Naive B cell (primary cell): ENCODE data around the gene CTNND2. TPM values are rescaled to one million over a fixed set of nuclear protein-coding genes. Genes with fewer than 3 reads are reported as not detected.

Source experiments
- ATAC-seq, 2 donors: fragments of 150-1000 bp; cut with Tn5 transposase; 2 replicates each; pipeline ENCODE4 v1.10.0; 2021; ENCODE audit warnings: low read depth in 2 of 2, mild to moderate bottlenecking in 2 of 2, moderate library complexity in 2 of 2
- DNase-seq: peaks from one replicate; pipeline ENCODE4 v3.0.0; 2022
- H3K27ac Mint-ChIP-seq, 6 donors: one replicate each; pipeline ENCODE4 v1.8.0; 2020 to 2022; ENCODE audit warnings: mild to moderate bottlenecking in 6 of 6, mixed read lengths in 6 of 6, moderate library complexity in 5 of 6, inconsistent platforms in 2 of 6
- H3K27me3 Mint-ChIP-seq, 3 donors: one replicate each; pipeline ENCODE4 v1.8.0; 2021 to 2022; ENCODE audit warnings: mixed read lengths in 3 of 3, mild to moderate bottlenecking in 1 of 3
- H3K36me3 Mint-ChIP-seq, 2 donors: one replicate each; pipeline ENCODE4 v1.8.0; 2020 to 2022; ENCODE audit warnings: mixed read lengths in 2 of 2, inconsistent platforms in 1 of 2, mild to moderate bottlenecking in 1 of 2
- H3K4me1 Mint-ChIP-seq, 3 donors: one replicate each; pipeline ENCODE4 v1.8.0; 2020 to 2022; ENCODE audit warnings: mixed read lengths in 3 of 3, inconsistent platforms in 1 of 3, mild to moderate bottlenecking in 1 of 3, moderate library complexity in 1 of 3
- H3K4me3 Mint-ChIP-seq, 8 donors: one replicate each; pipeline ENCODE4 v1.8.0; 2020 to 2022; ENCODE audit warnings: mild to moderate bottlenecking in 8 of 8, mixed read lengths in 8 of 8, moderate library complexity in 8 of 8, inconsistent platforms in 2 of 8
- H3K9me3 Mint-ChIP-seq, 7 donors: one replicate each; pipeline ENCODE4 v1.8.0; 2020 to 2022; ENCODE audit warnings: mixed read lengths in 7 of 7, mild to moderate bottlenecking in 5 of 7, inconsistent platforms in 2 of 7, moderate library complexity in 1 of 7
- polyA plus RNA-seq, 6 donors: library from polyadenylated mRNA; unstranded; fragments of 300-500 nt; fragmentation: Illumina TruSeq; gene quantifications; one replicate each; pipeline ENCODE4 v1.2.3, GENCODE V29; 2021; ENCODE audit warnings: low read depth in 6 of 6

Gene CTNND2
- polyA plus RNA-seq, 6 donors from 2014 or later = not detected

DNA sequence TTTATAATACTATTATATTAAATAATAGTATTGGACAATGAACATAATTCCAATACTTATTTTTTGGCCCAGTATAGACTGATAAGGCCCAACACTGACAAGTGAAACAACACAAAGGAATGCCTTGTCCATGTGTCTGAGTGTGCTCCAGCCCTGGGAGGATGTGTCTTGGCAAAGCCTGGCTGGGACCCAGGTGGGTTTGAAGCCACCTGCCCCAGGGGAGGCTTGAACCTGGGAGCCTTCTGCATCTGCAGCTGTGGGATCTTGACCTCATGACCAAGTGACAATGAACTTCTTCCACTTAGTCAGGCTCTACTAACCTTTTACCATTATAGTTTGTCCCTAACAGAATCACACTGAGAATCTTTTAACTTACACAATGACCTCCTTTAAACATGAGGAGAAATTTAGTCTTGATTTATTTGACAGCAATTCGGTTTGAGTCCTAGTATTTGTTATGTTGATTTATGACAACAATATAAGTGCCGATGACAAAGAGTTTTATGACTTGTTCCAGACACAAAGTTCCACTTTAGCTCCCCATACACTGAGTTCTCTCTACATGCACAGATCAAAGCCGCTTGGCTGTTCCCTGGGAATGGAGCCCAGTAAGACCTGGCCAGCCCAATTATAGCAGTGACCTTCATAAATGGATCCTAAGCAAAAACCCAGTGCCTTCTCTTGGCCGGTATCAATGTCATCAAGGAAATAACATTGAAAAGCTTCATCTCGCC lies 294.5 kb downstream of the CTNND2 start:
- ATAC-seq (no peak), DNase-seq (no peak)
- Mint-ChIP-seq H3K27ac (no peak overlapping the region), H3K4me3 (no peak overlapping the region), H3K9me3 (peaks cover 0 to 5% (median 0%) of the 10 kb centered on the region in 7 donors), H3K4me1 (no peaks in the 10 kb centered on the region), H3K36me3 (no peaks in the 10 kb centered on the region), H3K27me3 (no peaks in the 10 kb centered on the region)

DNA sequence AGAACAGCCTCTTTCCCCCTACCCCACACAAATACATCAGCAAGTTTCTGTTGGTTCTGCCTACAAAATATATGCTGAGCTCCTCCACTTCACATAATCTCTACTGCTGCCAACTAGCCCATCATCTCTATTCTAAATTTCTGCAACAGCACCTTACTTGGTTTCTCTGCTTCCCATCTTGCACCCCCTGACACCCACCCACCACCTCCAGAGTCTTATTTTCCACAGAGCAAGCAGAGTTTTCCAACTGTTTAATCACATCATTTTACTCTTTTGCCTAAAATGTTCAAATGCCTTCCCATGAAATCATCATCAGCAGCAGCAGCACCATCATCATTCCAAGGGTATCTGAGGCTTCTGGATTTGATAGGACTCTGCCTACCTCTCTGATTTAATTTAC lies 295.7 kb downstream of the CTNND2 start:
- no peak overlapping the region for H3K4me3 Mint-ChIP-seq
- ATAC-seq (no peak), DNase-seq (no peak)
- H3K9me3 Mint-ChIP-seq = peaks cover 0 to 5% (median 0%) of the 10 kb centered on the region in 7 donors
- no peaks in the 10 kb centered on the region for H3K4me1 Mint-ChIP-seq
- H3K36me3 Mint-ChIP-seq = no peaks in the 10 kb centered on the region
- no peaks in the 10 kb centered on the region for H3K27me3 Mint-ChIP-seq
- peak overlapping the region in 1 of 6 donors; percentile 6 for H3K27ac Mint-ChIP-seq

DNA sequence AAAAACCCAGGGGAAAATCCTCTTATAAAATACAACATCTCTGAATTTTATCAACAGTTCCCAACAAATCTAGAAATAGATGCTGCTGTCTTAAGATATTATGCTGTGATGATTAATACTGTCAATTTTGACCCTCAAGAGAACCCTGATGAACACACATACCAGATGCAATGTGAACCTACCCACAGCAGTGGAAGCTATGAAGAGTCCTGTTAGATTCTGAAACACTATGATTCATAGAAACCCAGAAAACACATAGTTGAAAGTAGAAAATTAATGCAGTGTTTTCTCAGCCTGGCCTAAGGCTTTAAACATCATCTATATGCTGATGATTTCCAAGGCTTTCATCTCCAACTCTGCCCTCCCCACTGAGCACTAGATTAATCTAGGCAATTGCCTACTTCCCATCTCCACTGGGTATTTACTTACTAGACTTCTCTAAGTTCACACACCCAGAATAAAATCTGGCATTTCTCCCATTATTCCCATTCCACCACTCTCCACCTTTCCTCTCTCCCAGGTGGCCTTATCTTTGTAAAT lies 296.2 kb downstream of the CTNND2 start:
- no peak overlapping the region for H3K4me3 Mint-ChIP-seq
- H3K9me3 Mint-ChIP-seq = peaks cover 0 to 5% (median 0%) of the 10 kb centered on the region in 7 donors
- H3K4me1 Mint-ChIP-seq = no peaks in the 10 kb centered on the region
- DNase-seq = no peak
- no peaks in the 10 kb centered on the region for H3K36me3 Mint-ChIP-seq
- peak overlapping the region in 1 of 6 donors; percentile 6 for H3K27ac Mint-ChIP-seq
- H3K27me3 Mint-ChIP-seq = no peaks in the 10 kb centered on the region
- ATAC-seq = no peak

DNA sequence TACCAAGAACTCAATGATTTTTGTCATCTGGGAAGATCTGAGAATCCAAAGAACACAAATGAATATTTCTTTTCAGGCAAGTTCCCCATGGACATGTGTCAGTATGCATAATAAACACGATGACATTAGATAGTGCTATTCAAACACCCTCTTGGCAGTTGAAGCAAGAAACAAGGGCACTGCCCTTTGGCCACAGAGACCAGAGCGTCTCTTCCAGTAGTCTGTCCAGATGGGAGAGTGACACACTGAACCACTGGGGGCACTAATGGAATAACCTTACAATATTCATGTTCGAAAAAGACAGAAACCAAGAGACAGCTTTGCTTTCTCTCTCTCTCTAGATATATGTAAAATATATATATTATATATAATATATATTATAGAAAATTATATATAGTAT lies 301.9 kb downstream of the CTNND2 start:
- Mint-ChIP-seq H3K27me3 (no peaks in the 10 kb centered on the region), H3K9me3 (no peaks in the 10 kb centered on the region), H3K27ac (no peak overlapping the region), H3K36me3 (no peaks in the 10 kb centered on the region), H3K4me3 (no peak overlapping the region), H3K4me1 (no peaks in the 10 kb centered on the region)
- no peak for ATAC-seq
- DNase-seq = no peak

DNA sequence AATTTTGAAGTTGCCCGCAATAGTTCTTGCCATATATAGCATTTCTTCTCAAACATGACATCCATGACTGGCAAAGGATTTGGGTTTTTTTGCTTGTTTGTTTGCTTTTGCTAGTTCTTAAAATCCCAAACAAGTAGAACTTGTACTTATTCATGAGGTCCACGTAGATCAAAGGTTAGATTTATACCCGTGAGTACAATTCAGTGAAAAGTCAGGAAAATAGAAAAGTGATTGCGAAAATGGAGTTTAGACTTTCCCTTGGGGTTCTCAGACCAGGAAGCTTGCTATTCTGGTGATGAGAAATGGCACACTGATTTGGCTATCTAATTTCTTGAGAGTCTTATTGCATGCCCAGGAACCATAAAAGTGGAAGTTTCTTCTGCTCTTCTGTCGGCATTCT lies 304.7 kb downstream of the CTNND2 start:
- Mint-ChIP-seq H3K9me3 (peaks cover 0 to 2% (median 0%) of the 10 kb centered on the region in 7 donors), H3K27ac (no peak overlapping the region), H3K36me3 (no peaks in the 10 kb centered on the region), H3K4me3 (no peak overlapping the region), H3K4me1 (no peaks in the 10 kb centered on the region), H3K27me3 (no peaks in the 10 kb centered on the region)
- no peak for ATAC-seq
- DNase-seq = no peak

DNA sequence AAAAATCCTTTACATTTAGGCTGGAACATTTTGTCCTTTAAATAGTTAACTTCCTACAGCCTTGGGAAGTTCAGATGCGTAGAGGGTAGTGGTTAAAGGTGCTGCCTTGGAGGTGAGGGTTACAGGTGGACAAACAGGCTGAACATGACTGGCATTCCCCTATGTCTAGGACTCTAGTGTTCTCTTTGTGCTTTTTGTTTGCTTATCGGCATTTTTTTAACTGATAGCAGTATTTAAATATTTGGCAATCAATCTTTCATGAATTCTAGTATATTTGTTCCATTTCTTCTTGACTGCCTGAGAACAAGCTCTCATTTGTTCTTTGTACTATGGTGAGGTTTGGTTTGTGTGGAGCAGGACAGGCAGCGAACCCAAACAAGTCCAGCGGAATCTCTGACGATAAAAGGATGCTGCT lies 307.6 kb downstream of the CTNND2 start:
- DNase-seq (no peak), ATAC-seq (no peak)
- Mint-ChIP-seq H3K27me3 (no peaks in the 10 kb centered on the region), H3K9me3 (peaks cover 0 to 4% (median under 1%) of the 10 kb centered on the region in 7 donors), H3K27ac (no peak overlapping the region), H3K4me3 (no peak overlapping the region), H3K4me1 (no peaks in the 10 kb centered on the region), H3K36me3 (no peaks in the 10 kb centered on the region)

DNA sequence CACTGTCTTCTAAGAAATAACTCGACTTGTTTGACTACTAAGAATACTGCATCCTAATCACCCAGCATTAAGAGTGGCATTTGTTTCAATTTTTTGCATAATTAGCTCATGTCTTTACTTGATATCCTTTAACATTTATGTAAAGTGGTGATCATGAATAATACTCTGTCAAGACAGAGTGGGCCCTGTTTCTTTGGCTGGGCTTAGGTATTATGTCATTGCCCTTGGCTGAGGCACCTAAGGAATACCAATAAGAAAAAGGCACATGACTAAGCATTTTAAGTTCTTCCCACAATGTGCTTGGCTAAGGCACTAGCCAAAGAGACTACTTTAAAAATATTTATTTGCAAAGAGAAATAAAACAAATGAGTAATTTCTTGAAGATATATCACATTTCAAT lies 308.1 kb downstream of the CTNND2 start:
- no peaks in the 10 kb centered on the region for H3K27me3 Mint-ChIP-seq
- DNase-seq (no peak), ATAC-seq (no peak)
- no peaks in the 10 kb centered on the region for H3K4me1 Mint-ChIP-seq
- H3K27ac Mint-ChIP-seq = no peak overlapping the region
- H3K9me3 Mint-ChIP-seq = peaks cover 0 to 4% (median 2%) of the 10 kb centered on the region in 7 donors
- H3K4me3 Mint-ChIP-seq = no peak overlapping the region
- no peaks in the 10 kb centered on the region for H3K36me3 Mint-ChIP-seq

DNA sequence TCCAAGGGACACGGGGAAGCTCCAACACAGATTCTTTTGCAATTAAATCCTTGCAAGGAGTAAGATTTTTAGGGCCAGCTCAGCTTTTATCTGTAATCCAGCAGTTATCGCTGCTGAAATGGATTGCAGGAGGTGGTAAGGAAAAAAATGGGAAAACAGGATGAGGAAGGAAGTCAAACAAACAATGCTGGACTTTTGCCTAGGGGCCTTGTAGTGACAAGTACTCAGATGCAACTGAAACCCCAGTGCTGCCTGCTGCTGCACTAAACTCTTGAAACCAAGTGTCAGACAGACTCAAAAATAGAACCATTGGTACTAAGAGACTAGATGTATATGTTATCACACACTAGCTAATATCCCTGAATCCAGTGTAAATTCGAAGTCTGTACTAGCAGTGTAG lies 309.2 kb downstream of the CTNND2 start:
- Mint-ChIP-seq H3K4me3 (no peak overlapping the region), H3K4me1 (no peaks in the 10 kb centered on the region), H3K36me3 (no peaks in the 10 kb centered on the region), H3K9me3 (peaks cover 0 to 6% (median 4%) of the 10 kb centered on the region in 7 donors), H3K27ac (no peak overlapping the region), H3K27me3 (no peaks in the 10 kb centered on the region)
- ATAC-seq (no peak), DNase-seq (no peak)

DNA sequence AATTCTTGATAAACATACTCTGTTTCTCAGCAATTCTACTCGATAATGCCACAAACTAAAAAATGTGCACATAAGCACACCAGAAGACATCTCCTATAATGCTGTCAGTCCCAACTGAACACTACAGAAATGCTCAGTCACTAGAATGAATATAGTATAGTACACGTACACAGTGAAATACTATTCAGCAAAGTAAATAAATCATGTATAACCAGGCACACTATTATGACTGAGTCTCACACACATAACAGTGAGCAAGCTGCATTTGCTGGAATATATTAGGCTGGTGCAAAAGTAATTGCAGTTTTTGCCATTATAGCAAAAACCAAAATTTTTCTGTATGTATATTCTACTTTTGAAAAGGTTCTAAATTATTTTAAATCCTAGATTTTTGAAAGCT lies 310.2 kb downstream of the CTNND2 start:
- Mint-ChIP-seq H3K27ac (no peak overlapping the region), H3K9me3 (peaks cover 0 to 6% (median 4%) of the 10 kb centered on the region in 7 donors), H3K27me3 (no peaks in the 10 kb centered on the region), H3K4me1 (no peaks in the 10 kb centered on the region), H3K36me3 (no peaks in the 10 kb centered on the region), H3K4me3 (no peak overlapping the region)
- ATAC-seq = no peak
- DNase-seq = no peak

DNA sequence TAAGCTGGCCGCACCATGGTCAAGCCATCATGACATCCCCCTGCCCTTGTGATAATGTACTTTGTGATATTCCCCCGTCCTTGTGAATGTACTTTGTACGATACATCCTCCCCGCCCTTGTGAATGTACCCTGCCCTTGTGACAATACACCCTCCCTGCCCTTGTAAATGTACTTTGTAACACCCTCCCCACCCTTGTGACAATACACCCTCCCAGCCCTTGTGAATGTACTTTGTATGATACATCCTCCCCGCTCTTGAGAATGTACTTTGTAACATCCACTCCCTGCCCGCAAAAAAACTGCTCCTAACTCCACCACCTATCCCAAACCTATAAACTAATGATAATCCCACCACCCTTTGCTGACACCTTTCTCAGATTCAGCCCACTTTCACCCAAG lies 313.8 kb downstream of the CTNND2 start:
- Mint-ChIP-seq H3K4me3 (no peak overlapping the region), H3K9me3 (peaks cover 0 to 7% (median 4%) of the 10 kb centered on the region in 7 donors), H3K27ac (no peak overlapping the region), H3K4me1 (peaks cover 0 to 3% (median 0%) of the 10 kb centered on the region in 3 donors), H3K36me3 (no peaks in the 10 kb centered on the region), H3K27me3 (no peaks in the 10 kb centered on the region)
- ATAC-seq = no peak
- DNase-seq = no peak

DNA sequence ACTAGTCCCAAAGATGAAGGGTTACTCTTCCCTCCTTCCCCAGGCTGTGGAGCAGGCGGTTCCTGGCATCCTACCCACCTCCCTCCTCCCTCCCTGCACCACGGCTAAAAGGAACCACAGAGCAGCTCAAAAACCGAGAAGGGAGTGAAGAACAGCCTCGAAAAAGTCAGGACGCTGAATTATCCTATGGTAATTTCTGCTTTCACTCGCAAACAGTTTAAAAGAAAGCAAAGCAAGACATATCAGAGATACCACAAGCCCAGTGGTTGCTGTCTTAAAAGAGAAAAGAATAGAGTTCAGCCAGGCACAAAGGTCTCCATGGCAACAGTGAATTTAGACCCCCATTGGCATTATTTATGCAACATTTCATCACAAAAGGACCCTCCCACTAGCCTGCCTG lies 315.4 kb downstream of the CTNND2 start:
- DNase-seq = no peak
- H3K27ac Mint-ChIP-seq = no peak overlapping the region
- no peaks in the 10 kb centered on the region for H3K36me3 Mint-ChIP-seq
- peaks cover 0 to 8% (median 4%) of the 10 kb centered on the region in 7 donors for H3K9me3 Mint-ChIP-seq
- no peak overlapping the region for H3K4me3 Mint-ChIP-seq
- H3K4me1 Mint-ChIP-seq = peaks cover 0 to 3% (median 0%) of the 10 kb centered on the region in 3 donors
- no peaks in the 10 kb centered on the region for H3K27me3 Mint-ChIP-seq
- ATAC-seq = no peak

DNA sequence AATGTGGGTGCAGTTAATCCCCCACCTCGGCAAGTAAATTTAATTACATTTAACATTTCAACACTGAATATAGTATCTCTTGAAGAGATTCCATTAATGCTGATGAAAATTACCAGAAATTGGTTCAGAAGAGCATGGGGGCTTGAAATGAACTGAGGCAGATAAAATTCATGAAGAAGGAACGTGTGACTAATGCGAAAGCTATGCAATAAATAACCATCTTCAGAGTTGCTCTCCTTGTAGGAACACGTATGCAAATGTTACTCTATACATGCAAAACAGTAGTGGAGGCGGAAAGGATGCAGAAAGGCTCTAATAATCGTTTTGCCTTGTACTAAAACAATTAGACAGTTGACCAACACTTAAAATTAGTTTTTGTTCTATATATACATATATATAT lies 320.2 kb downstream of the CTNND2 start:
- H3K9me3 Mint-ChIP-seq = peaks cover 0 to 4% (median 0%) of the 10 kb centered on the region in 7 donors
- no peak overlapping the region for H3K27ac Mint-ChIP-seq
- no peak for DNase-seq
- ATAC-seq = no peak
- H3K4me1 Mint-ChIP-seq = peaks cover 0 to 3% (median 0%) of the 10 kb centered on the region in 3 donors
- H3K4me3 Mint-ChIP-seq = no peak overlapping the region
- H3K36me3 Mint-ChIP-seq = no peaks in the 10 kb centered on the region
- H3K27me3 Mint-ChIP-seq = no peaks in the 10 kb centered on the region

DNA sequence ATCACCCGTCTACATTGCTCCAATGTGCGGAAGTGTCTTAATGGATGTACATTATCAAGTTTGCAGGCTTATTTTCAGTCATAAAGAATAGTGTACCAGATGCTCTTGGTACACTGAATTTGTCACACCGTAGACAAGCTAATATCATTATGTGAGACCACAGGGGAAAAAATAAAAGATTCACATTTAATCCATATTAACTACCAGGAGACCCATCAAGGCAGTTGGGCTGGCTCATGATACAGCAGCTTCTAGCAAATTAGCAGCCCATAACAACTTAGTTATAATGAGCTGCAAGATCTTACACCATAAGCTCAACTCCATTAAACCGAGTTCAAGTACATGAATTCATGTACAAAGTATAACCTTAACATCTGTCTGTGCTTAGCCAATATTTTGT lies 324.9 kb downstream of the CTNND2 start:
- no peaks in the 10 kb centered on the region for H3K4me1 Mint-ChIP-seq
- H3K27ac Mint-ChIP-seq = no peak overlapping the region
- H3K36me3 Mint-ChIP-seq = no peaks in the 10 kb centered on the region
- DNase-seq = no peak
- peaks cover 0 to 3% (median 0%) of the 10 kb centered on the region in 7 donors for H3K9me3 Mint-ChIP-seq
- H3K27me3 Mint-ChIP-seq = no peaks in the 10 kb centered on the region
- H3K4me3 Mint-ChIP-seq = no peak overlapping the region
- ATAC-seq = no peak

DNA sequence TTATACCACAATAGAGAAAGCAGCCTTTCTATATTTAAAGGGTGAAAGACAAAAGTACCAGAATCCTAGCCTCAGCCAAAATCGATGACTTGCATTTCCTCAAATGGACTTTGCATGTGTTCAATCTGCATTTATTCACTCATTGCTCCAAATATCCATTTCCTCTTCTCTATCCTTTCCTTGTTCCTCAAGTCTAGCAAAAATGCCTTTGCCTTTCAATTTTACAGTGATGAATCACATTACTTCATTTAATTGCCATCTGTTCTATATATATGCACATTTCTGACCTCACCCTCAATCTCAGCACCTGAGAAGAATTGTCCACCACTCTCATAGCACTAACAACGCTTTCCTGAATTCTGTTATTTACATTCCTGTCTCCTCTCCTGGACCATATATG lies 329.5 kb downstream of the CTNND2 start:
- ATAC-seq (no peak), DNase-seq (no peak)
- Mint-ChIP-seq H3K36me3 (no peaks in the 10 kb centered on the region), H3K4me3 (no peak overlapping the region), H3K27ac (no peak overlapping the region), H3K27me3 (no peaks in the 10 kb centered on the region), H3K4me1 (no peaks in the 10 kb centered on the region), H3K9me3 (peaks cover 0 to 2% (median 0%) of the 10 kb centered on the region in 7 donors)
